B cell (primary cell): ENCODE results near the gene TRNT1.

Experiments used
- EZH2 ChIP-seq: IDR thresholded peaks from 2 replicates; pipeline ENCODE4 v1.6.1; 2012; ENCODE audit warnings: borderline replicate concordance, low read depth, mild to moderate bottlenecking, moderate library complexity, low read length; ENCODE audit not compliant: insufficient read depth, poor library complexity, severe bottlenecking
- TF ChIP-seq, protein P1 (sequence below): fragments of 200-600 bp; IDR thresholded peaks from one replicate; pipeline ENCODE4 v1.8.0; 2022; ENCODE audit warnings: antibody characterized with exemption, mild to moderate bottlenecking

GRCh38 chr3:3194861-3195260 lies 68.1 kb downstream of the TRNT1 start:
- TF ChIP-seq, protein P1, sequence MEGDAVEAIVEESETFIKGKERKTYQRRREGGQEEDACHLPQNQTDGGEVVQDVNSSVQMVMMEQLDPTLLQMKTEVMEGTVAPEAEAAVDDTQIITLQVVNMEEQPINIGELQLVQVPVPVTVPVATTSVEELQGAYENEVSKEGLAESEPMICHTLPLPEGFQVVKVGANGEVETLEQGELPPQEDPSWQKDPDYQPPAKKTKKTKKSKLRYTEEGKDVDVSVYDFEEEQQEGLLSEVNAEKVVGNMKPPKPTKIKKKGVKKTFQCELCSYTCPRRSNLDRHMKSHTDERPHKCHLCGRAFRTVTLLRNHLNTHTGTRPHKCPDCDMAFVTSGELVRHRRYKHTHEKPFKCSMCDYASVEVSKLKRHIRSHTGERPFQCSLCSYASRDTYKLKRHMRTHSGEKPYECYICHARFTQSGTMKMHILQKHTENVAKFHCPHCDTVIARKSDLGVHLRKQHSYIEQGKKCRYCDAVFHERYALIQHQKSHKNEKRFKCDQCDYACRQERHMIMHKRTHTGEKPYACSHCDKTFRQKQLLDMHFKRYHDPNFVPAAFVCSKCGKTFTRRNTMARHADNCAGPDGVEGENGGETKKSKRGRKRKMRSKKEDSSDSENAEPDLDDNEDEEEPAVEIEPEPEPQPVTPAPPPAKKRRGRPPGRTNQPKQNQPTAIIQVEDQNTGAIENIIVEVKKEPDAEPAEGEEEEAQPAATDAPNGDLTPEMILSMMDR = no peak
- no peak for TF ChIP-seq EZH2
